Liver (tissue), 2 donors: ENCODE measurements around the gene PDE1C.

Source experiments
- RXRA ChIP-seq, 2 donors: IDR thresholded peaks; 2 replicates each; pipeline ENCODE4 v1.6.1; 2017 to 2018; ENCODE audit warnings: antibody characterized with exemption in 2 of 2, mild to moderate bottlenecking in 1 of 2
- SP1 ChIP-seq: IDR thresholded peaks from 2 replicates; pipeline ENCODE4 v1.6.1; 2018; ENCODE audit warnings: antibody characterized with exemption, mild to moderate bottlenecking
- YY1 ChIP-seq: IDR thresholded peaks from 2 replicates; pipeline ENCODE4 v1.6.1; 2016; ENCODE audit warnings: antibody characterized with exemption, mild to moderate bottlenecking
- donor health status: healthy.

DNA sequence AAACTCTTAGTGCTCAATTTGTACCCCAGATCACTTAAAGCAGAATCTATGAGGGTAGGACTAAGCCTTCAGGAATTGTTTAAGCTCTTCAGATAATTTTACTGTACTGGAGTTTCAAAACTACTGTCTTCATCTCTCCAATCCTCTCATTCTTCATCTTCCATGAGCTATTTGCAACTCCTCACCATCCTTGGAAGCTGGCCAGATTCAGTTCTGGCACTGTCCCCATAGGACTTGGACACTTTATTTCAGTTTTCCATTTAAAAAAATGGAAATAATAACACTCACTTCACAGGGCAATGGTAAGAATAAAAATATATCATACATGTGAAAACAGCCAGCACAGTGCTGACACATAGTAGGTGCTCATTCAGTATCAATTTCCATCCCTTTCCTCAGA is 308.6 kb downstream of the PDE1C start:
- TF ChIP-seq SP1, result no peak
- no peak for TF ChIP-seq YY1
- TF ChIP-seq RXRA (IDR thresholded peaks at IDR 0.05), result no peak
